HG02840 (cell line): Measurements from ENCODE around the gene PSAT1.

Experiments used
- ATAC-seq: cut with Tn5 transposase; IDR thresholded peaks from one replicate; pipeline ENCODE4 v1.9.1; 2021; ENCODE audit warnings: mild to moderate bottlenecking, moderate library complexity, moderate number of reproducible peaks; ENCODE audit not compliant: unreplicated experiment, low FRiP score

PSAT1 gene

DNA sequence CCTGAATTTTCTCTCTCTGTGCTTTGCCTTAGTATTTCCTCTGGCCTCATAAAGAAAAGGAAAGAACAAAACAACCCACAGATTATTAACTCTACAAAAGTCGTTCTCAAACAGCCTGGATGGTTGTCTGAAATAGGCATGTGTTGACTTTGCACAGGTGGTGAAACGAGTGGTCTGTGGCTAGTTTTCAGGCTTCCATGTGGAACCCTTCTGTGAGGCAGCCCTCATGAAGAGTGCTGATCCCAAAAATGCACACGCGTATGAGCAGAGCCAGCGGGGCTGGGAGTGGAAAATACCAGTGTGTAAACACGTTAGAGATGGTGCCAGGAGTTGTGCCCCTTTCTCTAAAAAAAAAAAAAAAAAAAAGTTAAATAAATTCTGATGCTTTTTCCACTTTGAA lies 4.9 kb upstream of the PSAT1 start:
- ATAC-seq = no peak

DNA sequence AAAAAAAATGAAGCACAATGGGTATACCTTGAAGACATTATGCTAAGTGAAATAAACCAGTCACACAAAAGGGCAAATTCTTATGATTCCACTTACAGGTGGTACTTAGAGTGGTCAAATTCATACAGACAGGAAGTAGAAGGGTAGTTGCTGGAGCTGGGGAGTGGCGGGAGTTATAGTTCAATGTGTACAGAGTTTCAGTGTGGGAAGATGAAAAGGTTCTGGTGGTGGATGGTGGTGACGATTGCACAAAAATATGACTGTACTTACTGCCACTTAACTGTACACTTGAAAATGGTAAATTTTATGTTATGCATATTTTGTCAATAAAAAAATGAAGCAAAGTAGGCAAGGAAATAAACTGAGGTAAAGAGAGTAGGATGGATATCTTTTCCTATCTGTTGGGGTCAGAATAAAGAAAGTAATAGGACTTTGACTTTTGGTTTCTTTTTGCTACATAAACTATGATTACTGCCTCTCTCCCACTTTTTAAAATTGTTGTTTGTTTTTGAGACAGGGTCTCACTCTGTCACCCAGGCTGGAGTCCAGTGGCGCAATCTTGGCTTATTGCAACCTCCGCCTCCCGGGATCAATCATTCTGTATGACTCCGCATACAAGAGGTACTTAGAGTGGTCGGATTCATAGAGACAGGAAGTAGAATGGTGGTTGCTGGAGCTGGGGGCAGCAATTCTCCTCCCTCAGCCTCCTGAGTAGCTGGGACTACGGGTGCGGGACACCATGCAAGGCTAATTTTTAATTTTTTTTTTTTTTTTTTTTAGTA lies 4.0 kb upstream of the PSAT1 start:
- no peak for ATAC-seq

GRCh38 chr9:78294290-78295176 lies 2.4 kb upstream of the PSAT1 start:
- no peak for ATAC-seq

DNA sequence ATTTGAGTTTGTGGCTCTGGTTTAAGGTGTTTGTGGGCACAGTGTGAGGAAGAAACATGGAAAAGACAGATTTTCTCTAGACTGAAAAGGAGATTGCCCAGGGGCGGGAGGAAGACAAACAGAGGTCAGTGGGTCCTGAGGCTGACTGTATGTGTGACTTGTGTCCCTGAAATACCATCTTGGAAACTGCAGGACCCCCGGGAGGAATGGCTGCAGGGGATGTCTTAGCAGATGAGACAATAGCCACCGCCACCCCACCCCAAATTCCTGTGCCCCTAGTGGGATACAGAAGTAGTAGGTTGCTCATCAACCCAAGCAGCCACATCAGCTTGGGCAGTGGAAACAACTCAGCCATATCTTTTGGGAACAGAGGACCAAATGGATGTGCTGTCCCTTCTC lies 1.7 kb upstream of the PSAT1 start:
- ATAC-seq = no peak

- no peak for ATAC-seq
Observed at GRCh38 chr9:78295731-78296130, 1.2 kb upstream of the PSAT1 start.

DNA sequence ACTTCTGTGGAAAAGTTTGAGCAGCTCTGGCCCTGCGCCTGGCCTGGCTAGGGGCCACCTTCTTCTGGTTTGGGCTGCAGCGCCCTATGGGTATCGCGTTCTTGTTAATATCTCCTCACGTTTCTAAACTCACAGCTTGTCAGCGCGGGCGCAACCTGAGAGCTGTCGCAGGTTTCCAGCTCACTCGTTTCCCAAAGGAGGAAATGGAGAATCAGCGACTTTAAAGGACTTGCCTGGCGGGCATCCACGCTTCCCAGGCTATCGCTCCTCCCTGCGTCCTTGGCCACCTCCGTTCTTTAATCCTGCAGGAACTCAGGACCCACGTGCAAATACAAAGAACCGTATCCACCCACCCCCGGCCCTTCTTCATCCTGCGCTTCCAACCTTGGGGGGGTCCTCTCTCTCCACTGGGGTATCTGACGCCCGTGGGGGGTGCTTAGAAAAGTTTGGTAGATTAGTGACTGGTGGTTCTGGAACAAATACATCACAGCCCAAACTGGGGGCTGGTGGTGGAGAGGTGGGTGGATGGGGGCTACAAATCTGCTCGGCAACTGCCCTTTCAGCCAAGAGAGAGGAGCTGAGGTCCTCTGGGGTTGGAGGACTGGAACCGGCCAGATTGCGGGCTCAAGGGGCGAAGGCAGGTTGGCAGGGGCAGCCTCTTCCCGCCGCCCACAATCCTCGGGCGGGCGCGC lies 578 bp upstream of the PSAT1 start:
- no peak for ATAC-seq

GRCh38 chr9:78297672-78297961 lies 692 bp downstream of the PSAT1 start:
- no peak for ATAC-seq

DNA sequence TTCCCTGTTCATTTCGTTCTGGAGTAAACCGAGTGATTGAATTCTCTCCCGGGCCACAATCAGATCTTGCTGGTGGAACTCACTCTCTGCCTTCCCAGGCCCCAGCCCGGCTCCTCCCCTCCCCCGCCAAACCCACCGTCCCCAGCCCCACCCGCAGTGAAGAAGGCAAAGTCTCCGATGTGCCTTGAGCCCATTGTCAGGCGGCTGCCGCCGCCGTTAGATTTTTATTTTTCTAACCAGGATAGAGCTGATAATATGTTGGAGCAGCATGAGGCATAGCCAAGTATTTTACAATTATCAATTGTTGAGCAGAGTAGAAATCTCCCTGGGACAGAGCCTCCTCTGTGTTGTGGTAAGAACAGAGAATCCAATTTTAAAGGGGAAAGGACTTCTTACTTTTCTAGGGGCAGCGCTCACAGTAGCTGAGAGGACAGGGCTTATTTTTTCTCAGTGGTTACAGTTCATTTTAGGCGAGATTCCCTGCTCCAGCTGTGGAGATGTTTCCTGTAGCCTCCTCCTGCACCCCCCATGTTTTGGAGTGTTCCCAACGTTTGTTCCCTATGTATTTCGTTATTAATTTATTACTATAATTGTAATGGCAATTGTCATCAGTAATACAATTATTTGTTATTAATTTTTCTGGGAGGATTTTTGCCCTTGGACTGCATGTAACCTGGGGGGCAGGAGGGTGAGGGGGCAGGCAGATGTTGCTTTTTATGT lies 1.3 kb downstream of the PSAT1 start:
- ATAC-seq = no peak

- no peak for ATAC-seq
Observed at GRCh38 chr9:78300209-78300608, 3.3 kb downstream of the PSAT1 start.

- no peak for ATAC-seq
Observed at GRCh38 chr9:78301466-78301865, 4.5 kb downstream of the PSAT1 start.

DNA sequence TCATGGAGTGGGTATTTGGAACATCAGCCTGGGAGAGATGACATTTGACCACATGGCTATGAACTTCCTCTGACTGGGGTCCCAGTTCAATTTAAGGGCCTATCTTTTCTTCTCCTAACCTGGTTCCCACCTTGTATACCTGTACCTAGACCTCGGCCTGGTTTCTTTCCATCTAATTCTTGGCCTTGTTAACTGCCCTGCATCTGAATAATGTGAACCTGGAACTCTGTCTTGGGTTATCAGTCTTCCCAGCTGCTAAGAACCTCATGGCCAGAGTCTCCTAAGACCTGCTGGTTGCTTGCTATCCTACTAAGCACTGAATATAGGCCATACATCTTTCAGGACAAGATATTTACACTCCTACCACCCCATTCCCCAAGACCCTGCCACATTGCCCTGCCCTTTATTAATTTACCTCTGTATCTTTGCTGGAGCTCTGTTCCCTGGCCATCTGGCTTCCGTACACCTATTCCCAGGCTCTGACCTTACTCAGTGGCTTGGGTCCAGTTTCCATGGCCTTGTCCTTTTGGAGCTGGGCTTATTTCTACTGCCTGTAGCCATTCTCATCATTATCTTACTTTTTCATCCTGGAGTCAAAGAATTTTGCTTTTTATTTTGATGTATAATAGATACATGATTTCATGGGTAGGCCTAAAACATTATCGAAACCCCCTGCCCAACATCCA lies 6.6 kb downstream of the PSAT1 start:
- no peak for ATAC-seq

DNA sequence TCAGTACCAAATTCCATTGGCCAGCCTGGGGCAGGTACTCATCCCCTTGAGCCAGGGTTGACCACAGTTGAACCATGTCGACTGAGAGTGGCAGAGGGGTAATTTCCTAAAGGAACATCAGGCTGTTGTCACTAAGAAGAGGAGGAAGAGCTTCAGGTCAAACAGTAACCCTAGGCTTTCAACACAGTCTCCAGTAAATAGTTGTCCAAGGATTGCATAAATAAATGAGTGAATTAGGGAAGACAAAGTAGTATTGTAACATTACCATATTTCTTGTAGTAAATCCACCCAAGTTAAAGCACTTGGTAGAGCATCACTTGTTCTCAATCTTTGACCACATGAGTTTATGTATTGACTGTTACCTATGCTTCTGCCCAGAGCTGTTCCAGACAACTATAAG lies 7.4 kb downstream of the PSAT1 start:
- ATAC-seq = no peak

DNA sequence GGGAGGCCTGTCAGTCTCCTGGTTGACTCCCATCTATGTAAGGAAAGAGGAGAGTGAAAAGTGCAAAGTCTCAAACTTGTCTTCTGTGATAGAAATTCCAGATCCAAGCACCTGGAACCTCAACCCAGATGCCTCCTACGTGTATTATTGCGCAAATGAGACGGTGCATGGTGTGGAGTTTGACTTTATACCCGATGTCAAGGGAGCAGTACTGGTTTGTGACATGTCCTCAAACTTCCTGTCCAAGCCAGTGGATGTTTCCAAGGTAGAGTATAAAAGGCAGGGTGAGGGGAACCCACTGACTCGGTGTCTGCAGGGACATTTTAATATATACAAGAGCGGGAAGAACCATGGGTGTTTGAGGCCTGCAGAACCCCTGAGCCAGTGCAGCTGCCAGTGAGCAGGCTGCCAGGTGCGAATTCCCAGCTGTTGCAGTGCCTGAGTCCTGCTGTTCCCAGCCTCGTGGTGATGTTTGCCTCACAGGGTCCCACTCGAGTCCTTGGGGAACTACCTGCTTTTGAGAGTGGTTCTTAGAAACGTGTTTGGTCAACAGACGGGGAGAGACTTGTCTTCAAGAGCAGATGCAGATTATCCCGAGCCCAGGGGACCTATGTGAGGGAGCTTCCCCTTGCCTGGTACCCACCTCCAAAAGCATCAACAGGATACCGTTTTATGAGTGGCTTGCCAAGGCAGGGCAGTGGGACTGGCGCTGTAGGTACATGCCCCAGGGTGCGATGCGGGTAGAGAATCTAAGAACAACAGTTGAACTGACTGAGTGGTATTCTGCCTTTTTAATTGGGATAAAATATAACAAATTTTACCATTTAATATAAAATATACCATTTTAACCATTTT lies 9.5 kb downstream of the PSAT1 start:
- no peak for ATAC-seq

DNA sequence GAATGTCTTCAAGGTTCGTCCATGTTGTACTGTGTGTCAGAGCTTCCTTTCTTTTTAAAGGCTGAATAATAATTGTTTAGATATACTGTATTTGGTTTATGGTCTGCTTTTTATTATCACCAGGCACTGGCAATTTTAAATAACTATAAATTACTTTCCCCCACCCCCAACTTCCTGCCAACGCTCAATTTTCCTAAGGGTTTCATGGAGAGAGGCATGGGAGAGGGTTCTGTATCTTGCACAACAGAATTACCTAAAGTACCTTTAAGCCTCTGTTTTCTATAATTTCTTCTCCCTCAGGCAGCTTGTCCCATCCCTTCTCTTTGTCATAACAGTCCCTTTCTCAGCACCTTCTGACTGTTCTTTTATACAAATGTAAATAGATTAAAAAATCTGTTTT lies 10.4 kb downstream of the PSAT1 start:
- no peak for ATAC-seq

- no peak for ATAC-seq
Observed at GRCh38 chr9:78309066-78309465, 12.1 kb downstream of the PSAT1 start.

- ATAC-seq = no peak
Observed at GRCh38 chr9:78311075-78311474, 14.2 kb downstream of the PSAT1 start.

GRCh38 chr9:78311886-78312524 lies 15.1 kb downstream of the PSAT1 start:
- ATAC-seq = no peak

DNA sequence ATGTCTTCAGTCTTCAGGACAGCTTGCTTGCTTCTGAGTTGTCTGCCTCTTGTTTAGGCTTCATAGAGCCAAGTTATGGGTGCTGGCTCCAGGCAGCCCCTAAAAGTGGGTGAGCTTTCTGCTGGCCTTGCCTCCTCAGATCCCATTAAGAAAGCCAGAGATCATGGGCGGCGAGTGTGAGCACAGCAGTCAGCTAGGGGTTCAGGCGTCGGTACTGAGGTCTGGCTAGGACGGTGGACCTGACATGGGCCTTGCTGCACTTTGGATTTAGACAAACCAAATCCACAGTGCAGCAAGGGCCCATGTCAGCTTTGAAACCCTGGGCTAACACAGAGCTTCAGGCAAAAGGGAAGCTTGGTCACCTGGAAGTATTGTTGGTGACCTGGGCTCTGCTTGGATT lies 17.6 kb downstream of the PSAT1 start:
- ATAC-seq = no peak
